Activated naive CD8-positive, alpha-beta T cell treated with anti-CD3 and anti-CD28 coated beads, Interleukin-2, amount 10 ng/mL, durations not matched to agents 7 days and 5 days (primary cell): ENCODE results near the gene SIPA1L3. TPM values are rescaled to one million over a fixed set of nuclear protein-coding genes. Genes with fewer than 3 reads are reported as not detected.
"Not testable (repeated sequence)": the region's sequence is repeated elsewhere in the genome, so short reads cannot be mapped to it uniquely, and the experiment has no call there.

Experiments
- ATAC-seq: fragments of 150-1000 bp; cut with Tn5 transposase; one replicate; pipeline ENCODE4 v1.10.0; 2021; ENCODE audit warnings: low read depth, moderate library complexity
- POLR2A ChIA-PET: fragments of 350-600 bp; sonication (Branson Sonifier 250); formaldehyde crosslinking; loops from one replicate; lab custom pipeline; 2021; ENCODE audit warnings: antibody characterized with exemption; lab: Charles Lee
- DNase-seq: peaks from one replicate; pipeline ENCODE4 v3.0.0; 2021
- H3K27ac Mint-ChIP-seq: one replicate; pipeline ENCODE4 v1.8.0; 2022; ENCODE audit warnings: mild to moderate bottlenecking, mixed read lengths
- H3K27me3 Mint-ChIP-seq: one replicate; pipeline ENCODE4 v1.8.0; 2022; ENCODE audit warnings: mild to moderate bottlenecking, moderate library complexity, mixed read lengths
- H3K36me3 Mint-ChIP-seq: one replicate; pipeline ENCODE4 v1.8.0; 2021; ENCODE audit warnings: mild to moderate bottlenecking, mixed read lengths
- H3K4me1 Mint-ChIP-seq: one replicate; pipeline ENCODE4 v1.8.0; 2021; ENCODE audit warnings: mixed read lengths
- H3K4me3 Mint-ChIP-seq: one replicate; pipeline ENCODE4 v1.8.0; 2022; ENCODE audit warnings: mild to moderate bottlenecking, moderate library complexity, mixed read lengths
- H3K9me3 Mint-ChIP-seq: one replicate; pipeline ENCODE4 v1.8.0; 2021; ENCODE audit warnings: mixed read lengths
- total RNA-seq, 2 experiments: library from RNA; stranded (reverse); gene quantifications; one replicate each; pipeline ENCODE4 v1.2.3, GENCODE V29; 2021

Gene SIPA1L3
- total RNA-seq, 2 experiments from 2014 or later: 20.3 to 24.6 TPM

DNA sequence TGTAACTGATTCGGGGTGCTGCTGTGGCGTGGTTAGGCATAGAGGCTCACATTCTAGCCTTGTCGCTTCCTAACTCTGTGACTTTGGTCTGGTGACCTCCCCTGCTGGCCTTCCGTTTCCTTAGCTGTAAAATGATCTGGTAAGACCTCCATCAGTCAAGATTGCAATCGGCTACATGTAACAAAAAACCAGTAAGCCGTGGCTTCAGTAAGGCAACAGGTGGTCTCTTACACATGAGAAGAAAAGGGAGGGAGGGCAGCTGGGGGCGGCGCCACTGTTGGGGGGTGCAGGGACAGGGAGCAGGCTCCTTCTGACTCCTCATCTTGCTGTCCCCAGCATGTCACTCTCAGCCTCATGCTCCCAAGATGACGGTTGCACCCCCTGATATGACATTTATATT lies 148.0 kb downstream of the SIPA1L3 start:
- Mint-ChIP-seq H3K4me1 (peaks cover 9% of the 10 kb centered on the region), H3K27ac (no peak overlapping the region), H3K36me3 (peaks cover 3% of the 10 kb centered on the region), H3K27me3 (no peaks in the 10 kb centered on the region), H3K4me3 (no peak overlapping the region), H3K9me3 (no peaks in the 10 kb centered on the region)
- DNase-seq (no peak), ATAC-seq (no peak)
- POLR2A ChIA-PET: no interaction called here

DNA sequence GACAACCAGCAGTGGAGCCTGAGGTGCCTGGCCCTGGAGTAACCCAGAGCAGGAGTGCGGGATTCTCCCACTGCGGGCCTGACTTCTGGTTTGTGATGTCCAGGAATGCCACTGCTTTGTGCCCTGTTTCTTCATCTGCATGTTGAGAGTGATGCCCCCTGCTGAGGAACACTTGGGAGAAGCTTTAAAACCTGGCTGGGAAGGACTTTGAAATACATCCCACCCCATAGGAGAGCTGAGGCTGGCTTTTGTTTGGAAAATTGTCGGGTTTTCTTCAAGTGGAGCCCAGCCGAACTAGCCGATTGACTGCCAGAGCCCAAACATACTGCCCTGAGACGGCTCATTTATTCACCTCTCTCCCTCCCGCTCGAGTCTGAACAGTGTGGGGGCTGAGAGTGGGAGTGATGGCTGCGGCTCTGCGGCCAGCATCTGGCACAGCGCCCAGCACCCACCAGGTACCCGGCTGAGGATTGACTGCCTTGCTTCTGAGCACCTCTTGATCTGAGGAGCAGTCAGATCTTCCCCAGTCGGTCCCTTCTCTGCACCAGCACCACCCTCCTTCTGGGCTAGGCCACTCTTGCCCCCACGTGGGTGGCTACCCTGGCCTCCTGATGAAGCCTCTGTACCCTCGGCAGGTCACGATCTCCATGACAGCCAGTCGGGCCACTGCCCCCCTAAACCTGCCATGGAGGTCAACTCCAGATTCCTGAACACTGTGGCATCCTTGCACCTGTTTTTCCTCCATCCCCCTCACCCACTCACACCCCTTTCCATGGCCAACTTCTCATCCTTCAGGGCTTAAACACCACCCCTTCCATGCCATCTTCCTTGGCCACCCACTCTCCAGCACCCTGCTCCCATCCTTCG lies 148.9 kb downstream of the SIPA1L3 start:
- DNase-seq (no peak), ATAC-seq (no peak)
- Mint-ChIP-seq H3K4me3 (no peak overlapping the region), H3K36me3 (peaks cover 3% of the 10 kb centered on the region), H3K9me3 (no peaks in the 10 kb centered on the region), H3K4me1 (peaks cover 9% of the 10 kb centered on the region), H3K27ac (no peak overlapping the region), H3K27me3 (no peaks in the 10 kb centered on the region)
- POLR2A ChIA-PET: no interaction called here

DNA sequence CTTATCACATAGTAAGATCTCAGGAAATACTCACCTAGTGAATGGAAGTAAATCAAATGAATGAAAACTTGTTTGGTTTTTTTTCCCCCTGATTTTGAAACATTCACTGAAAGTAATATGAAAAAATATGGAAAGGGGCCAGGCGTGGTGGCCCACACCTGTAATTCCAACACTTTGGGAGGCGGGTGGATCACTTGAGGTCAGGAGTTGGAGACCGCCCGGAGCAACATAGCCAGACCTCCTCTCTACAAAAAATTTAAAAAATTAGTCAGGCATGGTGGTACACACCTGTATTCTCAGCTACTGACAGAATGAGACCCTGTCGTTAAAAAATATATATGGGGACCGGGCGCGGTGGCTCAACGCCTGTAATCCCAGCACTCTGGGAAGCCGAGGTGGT lies 149.6 kb downstream of the SIPA1L3 start:
- no peak overlapping the region for H3K4me3 Mint-ChIP-seq
- H3K27me3 Mint-ChIP-seq: no peaks in the 10 kb centered on the region
- POLR2A ChIA-PET: no interaction called here
- no peak overlapping the region for H3K27ac Mint-ChIP-seq
- ATAC-seq (no peak), DNase-seq (no peak)
- peaks cover 3% of the 10 kb centered on the region for H3K36me3 Mint-ChIP-seq
- peaks cover 9% of the 10 kb centered on the region for H3K4me1 Mint-ChIP-seq
- no peaks in the 10 kb centered on the region for H3K9me3 Mint-ChIP-seq

DNA sequence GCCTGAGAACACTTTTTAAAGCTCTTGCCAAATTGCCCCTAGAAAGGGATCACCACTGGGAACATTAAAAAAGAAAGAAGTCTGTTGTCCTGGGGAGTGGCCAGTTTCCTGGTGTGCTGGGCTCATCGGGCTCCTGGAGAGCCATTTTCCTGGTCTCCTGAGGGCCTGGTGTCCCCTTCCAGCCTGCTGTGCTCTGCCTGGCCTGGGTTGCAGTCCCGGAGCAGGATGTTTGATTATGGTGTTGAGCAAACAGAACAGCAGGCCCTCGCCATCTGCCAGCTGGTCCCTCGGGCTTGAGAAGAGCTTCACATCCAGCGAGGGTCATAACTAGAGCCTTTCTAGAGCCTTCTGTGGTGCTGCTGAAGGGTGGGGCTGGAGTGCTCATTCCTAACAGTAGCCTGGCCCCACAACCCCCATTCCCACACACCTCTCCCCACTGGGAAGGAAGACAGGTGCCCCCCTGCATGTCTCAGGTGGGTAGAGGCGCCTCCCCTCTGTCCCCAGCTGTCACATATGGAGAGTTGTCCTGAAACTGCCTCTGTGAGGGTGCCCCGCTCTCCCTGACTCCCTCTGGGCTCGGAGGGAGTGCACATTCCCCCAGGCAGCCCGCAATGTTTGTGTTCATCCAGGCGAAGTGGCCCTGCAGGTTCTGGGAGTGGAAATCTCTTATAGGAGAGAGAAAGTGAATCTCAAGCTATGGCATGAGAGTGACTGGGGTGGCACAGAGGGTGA lies 151.1 kb downstream of the SIPA1L3 start:
- DNase-seq (no peak), ATAC-seq (no peak)
- Mint-ChIP-seq H3K27me3 (no peaks in the 10 kb centered on the region), H3K27ac (no peak overlapping the region), H3K9me3 (no peaks in the 10 kb centered on the region), H3K4me3 (no peak overlapping the region), H3K4me1 (peaks cover 9% of the 10 kb centered on the region), H3K36me3 (no peaks in the 10 kb centered on the region)
- POLR2A ChIA-PET: interaction anchor here (1.8 to 2.7 kb wide), 2 partner anchors 9 to 151 kb away, joined by 6 to 16 read pairs; partner anchors contain the start of gene SIPA1L3

DNA sequence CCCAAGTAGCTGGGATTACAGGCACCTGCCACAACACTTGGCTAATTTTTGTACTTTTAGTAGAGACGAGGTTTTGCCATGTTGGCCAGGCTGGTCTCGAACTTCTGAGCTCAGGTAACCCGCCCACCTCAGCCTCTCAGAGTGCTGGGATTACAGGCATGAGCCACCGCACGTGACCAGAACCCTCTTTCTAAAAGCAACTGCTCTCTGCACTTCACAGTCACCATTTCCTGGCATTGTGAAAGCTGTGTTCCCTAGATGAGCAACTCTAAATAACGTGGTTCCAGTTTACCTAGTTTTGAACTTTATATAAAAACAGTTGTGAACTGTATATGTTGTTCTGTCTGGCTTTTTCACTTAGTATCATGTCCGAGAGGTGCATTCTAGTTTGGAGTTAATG lies 152.9 kb downstream of the SIPA1L3 start:
- Mint-ChIP-seq H3K9me3 (no peaks in the 10 kb centered on the region), H3K36me3 (no peaks in the 10 kb centered on the region), H3K4me1 (peaks cover 9% of the 10 kb centered on the region), H3K27me3 (no peaks in the 10 kb centered on the region), H3K27ac (peak overlapping the region; percentile 73), H3K4me3 (peak overlapping the region; percentile 52)
- no peak for DNase-seq
- peak; percentile 71 for ATAC-seq
- POLR2A ChIA-PET: interaction anchor here (0.9 to 2.7 kb wide), 4 partner anchors 11 to 153 kb away, joined by 3 to 16 read pairs (median 3); partner anchors contain the start of gene SIPA1L3

DNA sequence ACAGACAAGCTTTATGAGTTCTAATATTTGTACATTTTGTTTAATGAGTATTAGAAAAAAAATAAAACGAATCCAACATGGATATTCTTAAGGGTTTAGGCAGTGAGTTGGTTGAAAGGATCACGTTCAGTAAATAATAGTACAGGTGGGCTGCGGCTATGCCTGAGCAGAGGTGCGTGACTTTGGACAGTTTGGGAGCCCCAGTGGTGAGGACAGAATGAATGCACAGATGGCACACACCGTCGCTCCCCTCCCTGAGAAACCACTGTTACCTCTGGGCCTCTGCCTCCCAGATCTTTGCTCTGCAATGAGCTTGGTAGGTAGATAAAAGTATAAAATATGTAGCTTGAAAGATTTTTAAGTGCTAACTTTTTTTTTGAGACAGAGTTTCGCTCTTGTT lies 153.3 kb downstream of the SIPA1L3 start:
- H3K27ac Mint-ChIP-seq: no peak overlapping the region
- POLR2A ChIA-PET: interaction anchor here (0.9 to 2.7 kb wide), 4 partner anchors 11 to 153 kb away, joined by 3 to 16 read pairs (median 3); partner anchors contain the start of gene SIPA1L3

DNA sequence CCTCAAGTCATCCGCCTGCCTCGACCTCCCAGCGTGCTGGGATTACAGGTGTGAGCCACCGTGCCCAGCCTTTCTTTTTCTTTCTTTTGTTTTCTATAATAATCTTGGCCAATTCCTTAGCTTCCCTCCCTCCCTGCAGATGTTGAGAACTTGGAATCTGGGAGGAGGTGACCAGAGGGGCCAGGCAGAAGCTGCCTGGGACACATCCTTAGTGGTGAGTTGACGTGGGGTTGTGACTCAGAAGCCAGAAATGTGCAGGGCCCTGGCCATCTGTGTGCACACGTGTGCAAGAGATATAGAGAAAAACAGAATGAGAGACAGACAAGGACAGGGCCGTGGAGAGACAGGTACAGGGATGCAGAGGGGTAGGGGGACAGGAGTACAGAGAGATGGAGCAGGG lies 154.3 kb downstream of the SIPA1L3 start:
- H3K4me3 Mint-ChIP-seq: no peak overlapping the region
- ATAC-seq: no peak
- no peaks in the 10 kb centered on the region for H3K9me3 Mint-ChIP-seq
- DNase-seq: no peak
- H3K27ac Mint-ChIP-seq: no peak overlapping the region
- POLR2A ChIA-PET: interaction anchor here (1.2 kb wide), 1 partner anchor 11 kb away, joined by 3 read pairs; no protein-coding TSS in a partner anchor
- H3K27me3 Mint-ChIP-seq: no peaks in the 10 kb centered on the region
- peaks cover 8% of the 10 kb centered on the region for H3K4me1 Mint-ChIP-seq
- H3K36me3 Mint-ChIP-seq: no peaks in the 10 kb centered on the region

More for the DNA sequence above, 153.3 kb downstream of the SIPA1L3 start:
- Mint-ChIP-seq H3K4me3 (no peak overlapping the region), H3K27me3 (no peaks in the 10 kb centered on the region), H3K4me1 (peaks cover 9% of the 10 kb centered on the region), H3K36me3 (no peaks in the 10 kb centered on the region), H3K9me3 (no peaks in the 10 kb centered on the region)
- DNase-seq (no peak), ATAC-seq (no peak)

DNA sequence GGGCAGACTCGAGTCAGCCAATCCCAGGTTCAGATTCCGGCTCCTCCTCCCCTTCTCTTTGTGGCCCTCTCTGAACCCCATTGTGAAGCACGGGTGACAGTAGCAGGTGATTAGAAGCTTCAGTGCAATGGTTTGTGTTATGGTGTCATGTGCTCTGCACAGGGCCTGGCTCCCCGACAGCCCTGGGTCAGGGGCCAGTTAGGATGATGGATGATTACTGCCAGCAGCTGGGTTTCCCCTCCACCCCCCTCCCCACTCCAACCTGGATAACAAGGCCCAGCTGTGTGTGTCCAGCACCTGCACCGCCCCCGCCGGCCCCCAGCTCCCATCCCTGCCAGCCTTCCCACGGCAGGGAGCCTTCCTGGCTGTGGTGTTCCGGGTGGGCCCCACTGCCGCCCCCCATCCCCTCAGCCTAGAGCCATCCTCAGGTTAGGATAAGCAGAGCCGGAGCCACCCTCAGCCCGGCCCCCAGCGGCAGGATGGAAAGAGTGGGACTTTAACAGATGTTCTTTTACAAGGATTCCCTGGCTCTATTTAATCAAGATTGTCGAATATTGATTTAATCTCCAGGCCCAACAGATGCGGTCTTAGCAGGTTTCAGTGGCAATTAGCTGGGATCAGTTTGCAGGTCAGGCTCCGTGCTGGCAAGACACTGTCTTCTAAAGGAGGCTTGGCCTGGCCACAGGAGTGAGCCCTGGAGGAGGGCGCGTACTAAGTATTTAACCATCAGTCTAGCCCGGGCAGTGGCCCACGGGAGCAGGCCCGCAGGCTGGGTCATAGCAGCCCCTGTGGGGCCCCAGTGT lies 156.2 kb downstream of the SIPA1L3 start:
- no peak overlapping the region for H3K4me3 Mint-ChIP-seq
- DNase-seq (no peak), ATAC-seq (no peak)
- H3K27ac Mint-ChIP-seq: no peak overlapping the region
- H3K36me3 Mint-ChIP-seq: no peaks in the 10 kb centered on the region
- H3K27me3 Mint-ChIP-seq: no peaks in the 10 kb centered on the region
- no peaks in the 10 kb centered on the region for H3K9me3 Mint-ChIP-seq
- H3K4me1 Mint-ChIP-seq: peaks cover 5% of the 10 kb centered on the region
- POLR2A ChIA-PET: no interaction called here

DNA sequence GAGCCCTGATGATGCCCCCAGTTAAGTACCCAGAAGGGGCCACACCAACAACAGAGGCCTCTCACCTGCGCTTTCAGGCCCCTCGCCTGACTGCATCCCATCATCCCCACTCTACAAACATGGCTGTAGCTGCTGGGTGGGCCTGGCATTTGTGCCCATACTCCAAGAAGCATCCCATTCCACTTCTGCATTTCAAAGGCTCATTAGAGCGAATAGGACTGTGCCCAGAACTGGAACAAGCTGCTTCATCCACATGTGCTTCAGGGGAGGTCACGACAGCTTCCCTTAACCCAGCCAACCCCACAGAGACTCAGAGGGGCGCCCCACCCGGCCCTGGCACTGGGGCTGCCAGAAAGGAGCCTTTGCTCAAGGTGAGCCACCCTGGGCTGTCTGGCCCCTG lies 156.9 kb downstream of the SIPA1L3 start:
- no peak for ATAC-seq
- no peak for DNase-seq
- Mint-ChIP-seq H3K4me1 (peaks cover 5% of the 10 kb centered on the region), H3K27ac (no peak overlapping the region), H3K27me3 (no peaks in the 10 kb centered on the region), H3K9me3 (no peaks in the 10 kb centered on the region), H3K36me3 (no peaks in the 10 kb centered on the region), H3K4me3 (no peak overlapping the region)
- POLR2A ChIA-PET: no interaction called here

DNA sequence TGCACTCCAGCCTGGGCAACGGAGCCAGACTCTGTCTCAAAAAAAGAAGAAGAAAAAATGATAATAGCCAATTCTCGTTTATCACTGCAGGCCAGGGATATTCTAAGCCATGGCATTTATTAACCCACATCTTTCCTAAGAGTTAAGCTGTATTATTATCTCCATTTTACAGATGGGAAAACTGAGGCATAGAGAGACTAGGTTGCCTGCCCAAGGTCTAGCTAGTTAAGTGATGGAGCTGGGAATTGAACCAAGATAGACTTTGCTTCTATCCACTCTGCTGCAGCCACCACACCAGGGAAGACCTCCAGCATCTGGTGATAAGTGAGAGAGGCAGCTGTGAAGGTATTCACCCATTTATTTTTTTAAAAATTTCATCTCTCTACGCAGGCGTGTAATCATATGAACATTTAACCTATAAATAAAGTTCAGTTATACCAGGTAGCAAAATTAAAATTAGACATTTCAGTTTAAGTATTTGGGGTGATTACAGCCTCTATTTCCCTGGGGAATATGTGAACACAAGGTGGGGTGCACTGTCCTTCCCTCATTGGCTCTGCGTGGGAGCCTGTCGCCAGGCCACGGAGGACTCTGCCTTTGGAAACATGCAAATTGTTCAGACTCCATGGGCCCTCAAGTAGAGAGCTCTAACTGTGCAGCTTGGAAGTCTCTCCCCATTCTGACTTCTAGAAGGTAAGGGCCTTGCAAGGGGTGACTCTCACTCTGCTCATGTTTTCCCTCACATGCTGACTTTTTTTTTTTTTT lies 157.8 kb downstream of the SIPA1L3 start:
- Mint-ChIP-seq H3K27ac (no peak overlapping the region), H3K4me1 (peaks cover 1% of the 10 kb centered on the region), H3K9me3 (no peaks in the 10 kb centered on the region), H3K4me3 (no peak overlapping the region), H3K36me3 (no peaks in the 10 kb centered on the region), H3K27me3 (no peaks in the 10 kb centered on the region)
- DNase-seq (no peak), ATAC-seq (no peak)
- POLR2A ChIA-PET: interaction anchor here (0.7 kb wide), 2 partner anchors 285 to 294 kb away, joined by 4 to 5 read pairs; partner anchors contain the start of gene ZNF573

DNA sequence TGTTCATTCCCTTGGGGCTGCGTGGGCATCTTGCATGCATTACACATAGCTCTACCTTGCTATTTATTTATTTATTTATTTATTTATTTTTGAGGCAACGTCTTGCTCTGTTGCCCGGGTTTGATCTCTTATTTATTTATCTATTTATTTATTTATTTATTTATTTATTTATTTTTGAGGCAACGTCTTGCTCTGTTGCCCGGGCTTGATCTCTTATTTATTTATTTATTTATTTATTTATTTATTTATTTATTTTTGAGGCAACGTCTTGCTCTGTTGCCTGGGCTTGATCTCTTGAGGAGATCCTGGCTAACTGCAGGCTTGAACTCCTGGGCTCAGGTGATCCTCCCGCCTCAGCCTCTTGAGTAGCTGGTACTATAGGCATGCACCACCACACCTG lies 158.8 kb downstream of the SIPA1L3 start:
- H3K4me3 Mint-ChIP-seq, H3K27me3 Mint-ChIP-seq, DNase-seq, ATAC-seq, H3K27ac Mint-ChIP-seq, H3K4me1 Mint-ChIP-seq, H3K9me3 Mint-ChIP-seq, H3K36me3 Mint-ChIP-seq: not testable (repeated sequence)
- POLR2A ChIA-PET: interaction anchor here (0.7 kb wide), 1 partner anchor 293 kb away, joined by 4 read pairs; no protein-coding TSS in a partner anchor

DNA sequence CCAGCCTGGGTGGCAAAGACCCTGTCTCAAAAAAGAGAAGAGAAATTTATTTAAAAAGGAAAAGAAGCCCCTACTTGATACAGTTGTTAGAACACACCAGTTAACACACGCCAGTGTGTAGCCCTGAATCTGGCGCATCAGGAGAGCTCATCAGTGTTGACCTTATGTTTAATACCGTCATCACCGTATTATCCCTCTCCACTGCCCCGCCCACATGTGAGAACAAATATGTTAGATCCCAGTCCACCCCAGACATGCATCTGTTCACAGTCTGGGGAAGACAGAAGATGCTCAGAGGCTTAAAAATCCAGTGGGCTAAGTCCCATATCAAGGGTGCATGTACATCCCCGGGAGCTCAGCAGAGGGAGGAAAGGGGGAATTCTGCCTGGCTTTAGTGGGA lies 161.8 kb downstream of the SIPA1L3 start:
- POLR2A ChIA-PET: no interaction called here
- H3K4me1 Mint-ChIP-seq: no peaks in the 10 kb centered on the region
- ATAC-seq (no peak), DNase-seq (no peak)
- peaks cover 2% of the 10 kb centered on the region for H3K36me3 Mint-ChIP-seq
- H3K4me3 Mint-ChIP-seq: no peak overlapping the region
- H3K27me3 Mint-ChIP-seq: no peaks in the 10 kb centered on the region
- peaks cover 2% of the 10 kb centered on the region for H3K9me3 Mint-ChIP-seq
- H3K27ac Mint-ChIP-seq: no peak overlapping the region
